IMR-90 (cell line): ENCODE measurements around the gene FPR3. TPM values are rescaled to one million over a fixed set of nuclear protein-coding genes. Genes with fewer than 3 reads are reported as not detected.

ENCODE experiments used
- ATAC-seq: fragments of 200-7000 bp; cut with Tn5 transposase; 2 replicates; pipeline ENCODE4 v1.9.1; 2020; ENCODE audit warnings: low read depth, mild to moderate bottlenecking, moderate library complexity
- BruUV-seq: library from RNA; stranded (reverse); fragments of 400-500 nt; replicated peaks from 2 replicates; lab custom pipeline; 2021; lab: Mats Ljungman, UMichigan
- CTCF ChIA-PET: fragments of 300-600 bp; formaldehyde crosslinking; extraction: SDS; loops from one replicate; lab custom pipeline; 2021; ENCODE audit warnings: antibody characterized with exemption; lab: Yijun Ruan, JAX
- POLR2A ChIA-PET: fragments of 300-600 bp; sonication (Branson Sonifier 250); formaldehyde crosslinking; loops from one replicate; lab custom pipeline; 2022; ENCODE audit warnings: antibody characterized with exemption; ENCODE audit not compliant: unreplicated experiment; lab: Charles Lee
- DNase-seq: peaks from one replicate; pipeline ENCODE4 v3.0.0; 2013
- H2AFZ ChIP-seq: replicated peaks from 2 replicates; pipeline ENCODE3; 2013; ENCODE audit warnings: low read length, mild to moderate bottlenecking; ENCODE audit not compliant: poor library complexity
- H2AK5ac ChIP-seq: 2 replicates; pipeline ENCODE4 v1.6.1; 2013; ENCODE audit warnings: low read depth, low read length, inconsistent platforms
- H2AK9ac ChIP-seq: replicated peaks from 2 replicates; pipeline ENCODE3; 2013; ENCODE audit warnings: mild to moderate bottlenecking, low read depth, low read length, moderate library complexity; ENCODE audit not compliant: poor library complexity
- H2BK120ac ChIP-seq: 2 replicates; pipeline ENCODE4 v1.6.1; 2013; ENCODE audit warnings: low read depth, low read length, inconsistent platforms
- H2BK15ac ChIP-seq: 3 replicates; pipeline ENCODE4 v1.6.1; 2013; ENCODE audit warnings: low read depth, low read length, inconsistent platforms
- H2BK20ac ChIP-seq: 2 replicates; pipeline ENCODE4 v1.6.1; 2013; ENCODE audit warnings: low read depth, mild to moderate bottlenecking, inconsistent platforms, low read length, moderate library complexity
- H2BK5ac ChIP-seq: 2 replicates; pipeline ENCODE4 v1.6.1; 2013; ENCODE audit warnings: mild to moderate bottlenecking, low read depth, low read length, inconsistent platforms; ENCODE audit not compliant: poor library complexity, severe bottlenecking
- H3K14ac ChIP-seq: replicated peaks from 2 replicates; pipeline ENCODE4 v1.6.1; 2013; ENCODE audit warnings: low read depth, low read length, inconsistent platforms
- H3K18ac ChIP-seq: 2 replicates; pipeline ENCODE4 v1.6.1; 2013; ENCODE audit warnings: low read depth, low read length, control low read depth
- H3K23ac ChIP-seq: 2 replicates; pipeline ENCODE4 v1.6.1; 2013; ENCODE audit warnings: low read depth, low read length, inconsistent platforms
- H3K27ac ChIP-seq: 2 replicates; pipeline ENCODE4 v1.5.1; 2013; ENCODE audit warnings: mild to moderate bottlenecking, control low read depth, low read length; ENCODE audit not compliant: insufficient read depth
- H3K27me3 ChIP-seq: 2 replicates; pipeline ENCODE4 v1.6.1; 2013; ENCODE audit warnings: low read length; ENCODE audit not compliant: control insufficient read depth, insufficient read depth
- H3K36me3 ChIP-seq: 2 replicates; pipeline ENCODE4 v1.6.1; 2013; ENCODE audit warnings: low read length, mixed read lengths; ENCODE audit not compliant: control insufficient read depth, insufficient read depth
- H3K4ac ChIP-seq: 2 replicates; pipeline ENCODE4 v1.6.1; 2013; ENCODE audit warnings: low read depth, low read length, inconsistent platforms
- H3K4me1 ChIP-seq: 2 replicates; pipeline ENCODE4 v1.6.1; 2013; ENCODE audit warnings: low read length, mixed read lengths; ENCODE audit not compliant: control insufficient read depth, insufficient read depth
- H3K4me2 ChIP-seq: 2 replicates; pipeline ENCODE4 v1.6.1; 2013; ENCODE audit warnings: low read depth, mild to moderate bottlenecking, control low read depth, low read length, moderate library complexity
- H3K4me3 ChIP-seq: 2 replicates; pipeline ENCODE4 v1.5.1; 2013; ENCODE audit warnings: low read depth, mild to moderate bottlenecking, control low read depth, low read length, moderate library complexity; ENCODE audit not compliant: insufficient read depth
- H3K56ac ChIP-seq: 2 replicates; pipeline ENCODE4 v1.6.1; 2013; ENCODE audit warnings: low read length, inconsistent platforms; ENCODE audit not compliant: insufficient read depth; ENCODE audit errors: extremely low read depth
- H3K79me1 ChIP-seq, 2 experiments: 2 replicates each; pipeline ENCODE4 v1.6.1; 2013; ENCODE audit warnings: low read length in 2 of 2, inconsistent platforms in 1 of 2, low read depth in 1 of 2
- H3K9ac ChIP-seq: 2 replicates; pipeline ENCODE4 v1.6.1; 2013; ENCODE audit warnings: low read depth, low read length, control low read depth
- H3K9me1 ChIP-seq: 2 replicates; pipeline ENCODE4 v1.6.1; 2013; ENCODE audit warnings: low read length, inconsistent platforms; ENCODE audit not compliant: insufficient read depth
- H3K9me3 ChIP-seq: 2 replicates; pipeline ENCODE4 v1.6.1; 2013; ENCODE audit warnings: low read length; ENCODE audit not compliant: control insufficient read depth, insufficient read depth
- H4K20me1 ChIP-seq: 2 replicates; pipeline ENCODE4 v1.6.1; 2013; ENCODE audit warnings: low read length, inconsistent platforms; ENCODE audit not compliant: insufficient read depth
- H4K5ac ChIP-seq: 2 replicates; pipeline ENCODE4 v1.6.1; 2013; ENCODE audit warnings: mild to moderate bottlenecking, low read depth, low read length, control low read depth
- H4K8ac ChIP-seq, 2 experiments: 2 replicates each; pipeline ENCODE4 v1.6.1; 2013; ENCODE audit warnings: low read depth in 2 of 2, low read length in 2 of 2, control low read depth in 1 of 2, inconsistent platforms in 1 of 2
- H4K91ac ChIP-seq: 2 replicates; pipeline ENCODE4 v1.6.1; 2013; ENCODE audit warnings: low read depth, low read length, inconsistent platforms; ENCODE audit not compliant: insufficient read depth
- BHLHE40 ChIP-seq: fragments of 150-350 bp; IDR thresholded peaks from 2 replicates; pipeline ENCODE4 v1.6.1; 2016; ENCODE audit warnings: mild to moderate bottlenecking, low read depth, low read length
- CEBPB ChIP-seq: IDR thresholded peaks from 2 replicates; pipeline ENCODE4 v1.6.1; 2012; ENCODE audit warnings: low read depth, low read length, improper control_type of control experiment
- CHD1 ChIP-seq: IDR thresholded peaks from 2 replicates; pipeline ENCODE4 v1.6.1; 2012; ENCODE audit warnings: low read depth, low read length, improper control_type of control experiment
- CTCF ChIP-seq: conservative IDR thresholded peaks from 2 replicates; pipeline ENCODE4 v1.5.1; 2012; ENCODE audit warnings: mild to moderate bottlenecking, low read depth, low read length, improper control_type of control experiment
- FOS ChIP-seq: fragments of 150-350 bp; IDR thresholded peaks from 2 replicates; pipeline ENCODE4 v1.6.1; 2016; ENCODE audit warnings: low read depth, low read length
- MAFK ChIP-seq: IDR thresholded peaks from 2 replicates; pipeline ENCODE4 v1.6.1; 2012; ENCODE audit warnings: low read depth, low read length, improper control_type of control experiment
- MAZ ChIP-seq: IDR thresholded peaks from 2 replicates; pipeline ENCODE4 v1.6.1; 2012; ENCODE audit warnings: low read depth, mild to moderate bottlenecking, low read length, improper control_type of control experiment, moderate library complexity, borderline replicate concordance
- MXI1 ChIP-seq: IDR thresholded peaks from 2 replicates; pipeline ENCODE4 v1.6.1; 2012; ENCODE audit warnings: low read depth, mild to moderate bottlenecking, low read length, moderate library complexity, borderline replicate concordance
- NFE2L2 ChIP-seq: fragments of 150-350 bp; IDR thresholded peaks from 2 replicates; pipeline ENCODE4 v1.6.1; 2016; ENCODE audit warnings: low read depth, mild to moderate bottlenecking, low read length
- POLR2A ChIP-seq: IDR thresholded peaks from 2 replicates; pipeline ENCODE4 v1.6.1; 2012; ENCODE audit warnings: mild to moderate bottlenecking, low read depth, low read length
- RAD21 ChIP-seq: IDR thresholded peaks from 2 replicates; pipeline ENCODE4 v1.6.1; 2012; ENCODE audit warnings: low read length, improper control_type of control experiment
- RCOR1 ChIP-seq: IDR thresholded peaks from 2 replicates; pipeline ENCODE4 v1.6.1; 2012; ENCODE audit warnings: mild to moderate bottlenecking, low read length, improper control_type of control experiment; ENCODE audit not compliant: insufficient replicate concordance
- RFX5 ChIP-seq: IDR thresholded peaks from 2 replicates; pipeline ENCODE4 v1.8.0; 2012; ENCODE audit warnings: low read depth, mild to moderate bottlenecking, low read length, moderate library complexity
- SMC3 ChIP-seq: fragments of 150-350 bp; IDR thresholded peaks from 2 replicates; pipeline ENCODE4 v1.6.1; 2016; ENCODE audit warnings: low read depth, mild to moderate bottlenecking, antibody characterized with exemption, low read length, moderate library complexity
- WGBS, 2 experiments: methylation state at CpG; one replicate each; pipeline versions ENCODE4 v1.1.5 to v1.1.7; 2013; ENCODE audit warnings: missing lambda C conversion rate in 2 of 2; ENCODE audit not compliant: insufficient read length in 1 of 2; ENCODE audit errors: extremely low coverage in 2 of 2; 5-methylcytosine and 5-hydroxymethylcytosine counted together
- dilution Hi-C: fragments of 300-500 bp; cut with HindIII; formaldehyde crosslinking; loops from one replicate; pipeline ENCODE4 v1.14.3; 2018; ENCODE audit warnings: low sequenced_read_pairs; ENCODE audit not compliant: unreplicated experiment
- in situ Hi-C: fragments of 300-500 bp; cut with MboI; formaldehyde crosslinking; loops from 3 replicates; pipeline ENCODE4 v1.14.3; 2019; ENCODE audit warnings: low sequenced_read_pairs, inconsistent platforms, mixed read lengths
- intact Hi-C: fragments of 100-400 bp; cut with micrococcal nuclease; formaldehyde crosslinking; loops from 2 replicates; pipeline ENCODE4 v1.10.0; 2022
- polyA plus RNA-seq, 3 experiments: library from polyadenylated mRNA; depleted of rRNA; stranded (reverse); fragments of >200 nt; gene quantifications; 2 replicates each; pipeline ENCODE4 v1.2.3, GENCODE V29; 2012; ENCODE audit warnings: low replicate concordance in 1 of 3
- total RNA-seq: library from RNA; depleted of rRNA; stranded (reverse); fragments of >200 nt; gene quantifications from 2 replicates; pipeline ENCODE4 v1.2.3, GENCODE V29; 2012
- TF ChIP-seq, protein P1 (sequence below): fragments of 150-350 bp; IDR thresholded peaks from 2 replicates; pipeline ENCODE4 v1.6.1; 2017; ENCODE audit warnings: mild to moderate bottlenecking, antibody characterized with exemption, low read length, low read depth
- TF ChIP-seq, protein P2 (sequence below): fragments of 150-350 bp; IDR thresholded peaks from 2 replicates; pipeline ENCODE4 v1.6.1; 2016; ENCODE audit warnings: low read depth, mild to moderate bottlenecking, low read length, moderate library complexity, borderline replicate concordance

Gene FPR3
- total and polyA plus RNA-seq, 2 of the 4 experiments (the other 2 are of a cell fraction), result not detected

- intact Hi-C loops, result no loop called here
- Histone ChIP-seq H3K4me2 (no peak overlapping the region), H2BK5ac (no peak overlapping the region)
These were observed 15.3 kb downstream of the FPR3 start for GRCh38 chr19:51810223-51810622.

More at GRCh38 chr19:51810223-51810622, 15.3 kb downstream of the FPR3 start:
- H3K9ac ChIP-seq, result no peak overlapping the region
- no peak overlapping the region for H4K5ac ChIP-seq
- TF ChIP-seq MAFK (no peak), RAD21 (no peak), FOS (no peak), MAZ (no peak), RFX5 (no peak), MXI1 (no peak), CEBPB (no peak), CTCF (no peak), SMC3 (no peak), POLR2A (no peak), RCOR1 (no peak), BHLHE40 (no peak), NFE2L2 (no peak), CHD1 (no peak)
- TF ChIP-seq, protein P1, sequence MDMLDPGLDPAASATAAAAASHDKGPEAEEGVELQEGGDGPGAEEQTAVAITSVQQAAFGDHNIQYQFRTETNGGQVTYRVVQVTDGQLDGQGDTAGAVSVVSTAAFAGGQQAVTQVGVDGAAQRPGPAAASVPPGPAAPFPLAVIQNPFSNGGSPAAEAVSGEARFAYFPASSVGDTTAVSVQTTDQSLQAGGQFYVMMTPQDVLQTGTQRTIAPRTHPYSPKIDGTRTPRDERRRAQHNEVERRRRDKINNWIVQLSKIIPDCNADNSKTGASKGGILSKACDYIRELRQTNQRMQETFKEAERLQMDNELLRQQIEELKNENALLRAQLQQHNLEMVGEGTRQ, result no peak
- TF ChIP-seq, protein P2, sequence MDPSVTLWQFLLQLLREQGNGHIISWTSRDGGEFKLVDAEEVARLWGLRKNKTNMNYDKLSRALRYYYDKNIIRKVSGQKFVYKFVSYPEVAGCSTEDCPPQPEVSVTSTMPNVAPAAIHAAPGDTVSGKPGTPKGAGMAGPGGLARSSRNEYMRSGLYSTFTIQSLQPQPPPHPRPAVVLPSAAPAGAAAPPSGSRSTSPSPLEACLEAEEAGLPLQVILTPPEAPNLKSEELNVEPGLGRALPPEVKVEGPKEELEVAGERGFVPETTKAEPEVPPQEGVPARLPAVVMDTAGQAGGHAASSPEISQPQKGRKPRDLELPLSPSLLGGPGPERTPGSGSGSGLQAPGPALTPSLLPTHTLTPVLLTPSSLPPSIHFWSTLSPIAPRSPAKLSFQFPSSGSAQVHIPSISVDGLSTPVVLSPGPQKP, result no peak
- H3K9me3 ChIP-seq, result peaks cover 2% of the 10 kb centered on the region; the same call in 1 of the 2 replicates
- H3K18ac ChIP-seq, result no peak overlapping the region
- H3K14ac ChIP-seq, result no peak overlapping the region
- H3K79me1 ChIP-seq, result no peaks in the 10 kb centered on the region
- no peak overlapping the region for H3K23ac ChIP-seq
- H2BK20ac ChIP-seq, result no peak overlapping the region
- no peak overlapping the region for H2BK120ac ChIP-seq
- CTCF ChIA-PET, result no interaction called here
- H3K4me3 ChIP-seq, result no peak overlapping the region
- no peak overlapping the region for H2BK15ac ChIP-seq
- dilution Hi-C loops (no loop called here), in situ Hi-C loops (no loop called here)
- no TSS peak for BruUV-seq
- no peaks in the 10 kb centered on the region for H3K36me3 ChIP-seq
- no peak overlapping the region for H4K91ac ChIP-seq
- DNase-seq, result no peak
- H3K4ac ChIP-seq, result no peak overlapping the region
- no peaks in the 10 kb centered on the region for H3K27me3 ChIP-seq
- WGBS, 2 experiments, result 37% methylated on average over 3 of the region's 7 CpGs; no CpG with 5 or more reads in 1 of the 2 experiments
- POLR2A ChIA-PET, result no interaction called here
- no peak overlapping the region for H2AFZ ChIP-seq
- H4K8ac ChIP-seq, result no peak overlapping the region
- no peak overlapping the region for H3K56ac ChIP-seq
- no peak overlapping the region for H2AK9ac ChIP-seq
- H2AK5ac ChIP-seq, result no peak overlapping the region
- H3K9me1 ChIP-seq, result no peaks in the 10 kb centered on the region
- no peaks in the 10 kb centered on the region for H4K20me1 ChIP-seq
- H3K27ac ChIP-seq, result no peak overlapping the region
- H3K4me1 ChIP-seq, result no peaks in the 10 kb centered on the region; the same call in 1 of the 2 replicates
- no peak for ATAC-seq
